GOT3 (cell line): ENCODE data around the gene AK1.
"Not testable (repeated sequence)": the region's sequence is repeated elsewhere in the genome, so short reads cannot be mapped to it uniquely, and the experiment has no call there.

Experiments used
- DNase-seq: peaks from one replicate; lab custom pipeline; 2025; ENCODE audit warnings: mixed read lengths; lab: John Stamatoyannopoulos, UW

AK1 gene

GRCh38 chr9:127847833-127848755 is 29.4 kb downstream of the AK1 start:
- DNase-seq = no peak

DNA sequence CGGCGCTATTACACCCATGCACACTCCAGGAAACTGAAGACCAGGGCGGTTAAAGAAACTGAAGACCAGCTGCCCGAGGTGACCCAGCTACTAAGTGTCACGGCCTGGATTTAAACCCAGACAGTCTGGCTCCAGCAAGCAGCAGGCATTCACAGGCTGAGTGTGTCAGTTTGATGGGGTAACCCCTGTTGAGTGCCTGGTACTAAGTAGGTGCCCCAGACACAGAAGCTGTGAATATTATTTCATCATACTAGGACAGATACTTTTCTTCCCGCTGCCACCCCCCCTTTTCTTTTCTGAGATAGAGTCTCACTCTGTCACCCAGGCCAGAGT is 30.3 kb downstream of the AK1 start:
- no peak for DNase-seq

DNA sequence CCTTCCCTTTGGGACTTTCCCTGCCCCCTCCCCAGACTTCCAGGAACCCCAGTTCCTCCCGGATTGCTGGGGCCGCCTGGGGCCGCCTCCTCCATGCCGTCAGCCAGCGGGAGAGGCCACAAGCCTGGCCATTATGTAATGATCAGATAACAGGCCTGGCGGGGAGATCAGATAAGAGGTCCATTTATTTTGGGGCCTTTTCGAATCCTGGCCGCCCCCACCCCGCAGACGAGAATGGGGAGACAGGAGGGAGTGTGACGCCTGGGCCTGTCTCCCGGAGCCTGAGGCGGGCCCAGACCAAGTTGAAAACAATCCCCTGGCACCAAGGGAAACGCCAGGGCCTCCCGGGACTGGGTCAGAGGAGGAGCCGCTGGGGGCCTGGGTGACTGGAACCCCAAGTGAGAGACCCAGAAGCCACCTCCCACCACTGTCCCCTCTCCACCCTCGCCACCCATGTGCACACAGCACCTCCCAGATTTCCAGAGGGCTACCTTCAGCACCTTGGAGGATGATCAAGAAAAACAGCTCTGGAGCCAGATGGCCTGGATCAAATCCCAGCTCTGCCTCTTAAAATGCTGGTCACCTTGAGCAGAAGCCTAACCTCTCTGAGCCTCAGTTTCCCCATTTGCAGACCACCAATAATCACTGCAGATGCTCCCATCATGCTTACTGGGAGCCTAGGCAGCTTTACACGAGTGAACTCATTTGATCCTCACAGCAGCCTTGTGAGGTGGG is 30.9 kb downstream of the AK1 start:
- no peak for DNase-seq

DNA sequence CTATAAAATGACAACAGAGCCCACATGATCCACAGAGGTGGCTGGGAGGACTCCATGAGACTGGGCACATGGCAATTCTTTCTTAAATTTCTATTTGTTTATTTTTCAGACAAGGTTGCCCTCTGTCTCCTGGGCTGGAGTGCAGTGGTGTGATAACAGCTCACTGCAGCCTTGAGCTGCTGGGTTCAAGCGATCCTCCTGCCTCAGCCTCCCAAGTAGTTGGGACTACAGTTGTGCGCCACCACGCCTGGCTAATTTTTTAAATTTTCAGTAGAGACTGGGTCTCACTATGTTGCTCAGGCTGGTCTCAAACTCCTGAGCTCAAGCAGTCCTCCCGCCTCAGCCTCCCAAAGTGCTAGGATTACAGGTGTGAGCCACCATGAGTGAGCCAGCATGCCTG is 31.9 kb downstream of the AK1 start:
- not testable (repeated sequence) for DNase-seq

- no peak for DNase-seq
Measured at GRCh38 chr9:127844821-127845359, 32.6 kb downstream of the AK1 start.

- DNase-seq = no peak
Measured at GRCh38 chr9:127841087-127841835, 36.2 kb downstream of the AK1 start.

GRCh38 chr9:127838375-127839078 is 38.9 kb downstream of the AK1 start:
- peak; percentile 65 for DNase-seq

DNA sequence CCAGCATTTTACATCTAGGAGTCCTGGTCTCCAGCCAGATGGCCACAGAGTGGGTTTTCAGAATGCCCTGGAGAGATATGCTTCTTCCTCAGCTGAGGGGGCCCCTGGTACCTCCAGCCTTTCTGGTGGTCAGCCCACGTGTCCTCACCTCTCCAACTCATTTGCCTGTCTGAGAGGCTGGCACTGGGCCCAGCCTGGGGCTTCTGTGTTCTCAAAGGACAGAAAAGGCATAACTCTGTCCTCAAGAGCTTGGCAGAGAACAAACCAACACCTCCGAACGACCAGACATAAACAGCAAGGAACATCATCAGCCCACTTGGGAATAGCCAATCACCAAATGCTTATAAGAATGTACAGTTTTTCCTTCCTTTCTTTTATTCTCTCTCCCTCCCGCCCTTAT is 40.1 kb downstream of the AK1 start:
- no peak for DNase-seq

- not testable (repeated sequence) for DNase-seq
Measured at GRCh38 chr9:127836561-127836960, 40.9 kb downstream of the AK1 start.

- DNase-seq = no peak
Measured at GRCh38 chr9:127835991-127836516, 41.4 kb downstream of the AK1 start.

DNA sequence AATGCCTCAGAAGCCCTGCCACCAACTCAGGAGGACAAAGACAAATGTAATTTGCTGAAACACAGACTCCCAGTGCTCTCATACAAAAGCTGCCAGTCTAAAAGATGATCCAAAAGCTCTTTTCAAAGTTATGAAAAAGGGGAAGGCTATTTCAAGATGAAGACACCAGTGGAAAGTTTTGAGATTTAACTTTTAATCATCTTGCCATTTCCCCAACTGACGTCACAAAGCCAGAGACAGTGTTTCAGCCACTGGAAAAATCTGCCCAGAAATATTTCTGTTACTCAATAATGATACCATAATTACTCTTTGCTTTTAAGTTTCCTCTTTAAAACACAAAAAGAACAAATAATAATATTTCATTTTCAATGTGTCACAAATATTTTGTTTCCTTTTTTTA is 43.9 kb downstream of the AK1 start:
- no peak for DNase-seq

DNA sequence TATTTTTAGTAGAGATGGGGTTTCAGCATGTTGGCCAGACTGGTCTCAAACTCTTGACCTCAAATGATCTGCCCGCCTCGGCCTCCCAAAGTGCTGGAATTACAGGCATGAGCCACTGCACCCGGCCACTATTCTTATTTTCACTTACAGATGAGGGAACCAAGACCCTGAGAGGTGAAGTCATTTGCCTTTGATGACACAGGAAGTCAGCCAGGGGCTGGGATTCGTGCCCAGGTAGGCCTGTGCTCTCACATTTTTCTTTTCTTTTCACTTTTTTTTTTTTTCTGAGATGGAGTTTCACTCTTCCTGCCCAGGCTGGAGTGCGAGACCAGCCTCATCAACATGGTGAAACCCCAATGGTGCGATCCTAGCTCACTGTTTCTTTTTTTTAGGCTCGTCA is 45.2 kb downstream of the AK1 start:
- no peak for DNase-seq

DNA sequence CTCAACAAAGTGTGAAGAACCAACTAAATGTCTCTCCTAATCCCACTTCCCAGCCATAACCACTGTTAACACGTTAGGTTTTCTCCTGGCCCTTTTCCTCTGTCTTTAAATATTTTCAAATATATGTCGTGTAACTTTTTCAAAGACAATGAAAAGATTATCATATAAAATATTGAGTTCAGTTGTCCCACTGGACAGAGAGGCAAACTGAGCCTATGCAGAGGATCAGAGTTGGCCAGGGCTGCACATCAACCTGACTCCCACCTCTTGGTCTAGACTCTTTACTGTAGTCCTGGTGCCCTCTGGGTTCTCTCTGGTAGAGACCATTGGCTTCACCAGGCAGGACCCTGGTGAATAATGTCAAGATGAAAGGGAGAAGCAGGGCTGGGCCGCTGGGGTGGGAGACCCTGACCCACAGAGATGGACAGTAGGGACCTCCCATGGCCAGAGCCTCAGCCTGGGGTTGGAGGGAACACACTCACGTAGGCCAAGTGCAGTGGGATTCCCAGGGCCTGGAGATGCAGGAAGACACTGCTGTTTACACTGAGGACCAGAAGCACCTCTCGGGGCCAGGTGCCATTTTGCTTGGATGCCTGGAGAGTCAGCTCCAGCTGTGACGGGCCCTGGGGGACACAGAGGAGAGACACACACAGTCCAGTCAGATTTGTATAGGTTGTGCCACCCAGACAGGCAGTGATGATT is 48.1 kb downstream of the AK1 start:
- no peak for DNase-seq

DNA sequence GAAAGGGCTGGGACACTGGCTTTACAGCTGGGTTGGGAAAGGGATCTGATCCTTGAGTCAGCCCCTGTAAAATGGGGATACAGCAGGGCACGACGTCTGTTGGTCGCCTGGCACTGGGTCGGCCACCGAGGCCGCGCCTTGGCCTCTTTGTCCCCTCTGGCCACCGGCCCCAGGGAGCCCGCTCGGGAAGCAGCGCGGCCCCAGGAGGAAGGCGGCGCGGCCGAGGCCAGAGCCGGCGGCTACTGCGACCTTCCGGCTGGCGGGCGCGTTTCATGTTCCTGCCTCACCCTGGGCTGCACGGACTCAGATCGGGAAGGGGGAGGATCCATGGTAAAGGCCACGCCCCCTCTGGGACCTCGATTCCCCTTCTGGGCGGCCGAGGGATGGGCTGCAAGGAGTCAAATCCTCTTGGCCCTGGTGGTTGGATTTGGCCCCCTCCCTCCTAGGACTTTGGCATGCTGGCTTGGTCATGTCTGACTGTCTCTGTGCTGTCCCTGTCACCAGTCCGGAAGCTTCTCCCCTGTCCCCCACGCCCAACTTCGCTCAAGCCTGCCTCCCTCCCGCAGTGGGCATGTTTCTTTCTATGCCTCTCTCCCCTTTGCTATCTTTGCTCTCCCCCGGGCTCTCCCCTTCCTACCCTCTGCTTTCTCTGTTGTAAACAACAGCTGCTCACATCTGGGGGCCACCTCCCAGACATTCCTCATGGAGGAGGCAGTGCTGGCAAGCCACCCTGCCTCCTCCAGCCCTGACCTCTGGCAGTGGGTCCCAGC is 49.0 kb downstream of the AK1 start:
- no peak for DNase-seq

- DNase-seq = no peak
Measured at GRCh38 chr9:127826253-127826913, 51.1 kb downstream of the AK1 start.

- no peak for DNase-seq
Measured at GRCh38 chr9:127825319-127826051, 52.0 kb downstream of the AK1 start.

- no peak for DNase-seq
Measured at GRCh38 chr9:127822108-127822507, 55.4 kb downstream of the AK1 start.

- DNase-seq = no peak
Measured at GRCh38 chr9:127818574-127818973, 58.9 kb downstream of the AK1 start.
